Activated CD4-positive, alpha-beta T cell treated with anti-CD3 and anti-CD28 coated beads, Interleukin-2, amount 50 U/mL, for 4 hours (primary cell): ENCODE data around the gene STYXL1.

Experiments used
- DNase-seq, 2 experiments: peaks; one replicate each; pipeline ENCODE4 v3.0.0-alpha.2; 2020

The STYXL1 gene

DNA sequence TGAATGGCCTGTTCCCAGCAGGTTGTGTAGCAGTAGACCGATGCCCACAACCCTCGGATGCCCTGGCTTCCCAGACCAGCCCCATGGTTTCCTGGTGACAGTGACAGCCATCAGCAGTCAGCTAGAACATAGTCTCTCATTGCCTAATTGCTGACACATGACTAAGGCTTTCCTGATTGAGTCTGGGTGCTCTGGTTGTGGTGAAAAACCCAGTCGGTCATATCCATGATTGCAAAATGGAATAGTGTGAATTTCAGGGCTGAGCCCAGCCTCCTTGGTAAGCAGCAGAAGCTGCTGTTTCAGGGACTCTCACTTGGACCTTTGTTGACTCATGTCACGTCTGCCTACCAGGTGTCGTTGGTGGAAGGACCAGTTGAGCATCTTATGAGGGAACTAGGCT is 96.3 kb downstream of the STYXL1 start:
- DNase-seq, result no peak

DNA sequence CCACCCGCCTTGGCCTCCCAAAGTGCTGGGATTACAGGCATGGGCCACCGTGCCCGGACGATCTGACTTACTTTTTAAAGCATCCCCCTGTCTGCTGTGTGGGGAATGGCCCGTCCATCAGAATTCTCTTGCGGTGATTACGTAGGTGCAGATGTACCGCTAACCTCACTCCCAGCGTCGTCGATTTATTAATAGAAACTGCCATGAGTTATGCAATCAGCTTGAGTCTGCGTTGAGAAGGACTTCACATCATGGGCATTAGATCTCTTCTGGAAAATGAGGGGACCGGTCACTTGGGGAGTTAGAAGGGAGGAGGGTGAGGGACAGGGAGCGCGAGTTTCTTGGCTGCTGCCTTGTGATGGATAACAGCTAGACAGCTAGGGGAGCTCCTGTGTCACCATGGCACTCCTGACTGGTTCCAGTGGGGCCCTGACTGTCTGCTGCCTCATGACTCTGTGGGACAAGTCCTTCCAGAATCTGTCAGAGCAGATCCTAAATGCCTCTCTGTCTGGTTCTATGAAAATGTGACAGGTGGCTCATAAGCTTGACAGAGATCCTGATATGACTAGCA is 97.6 kb downstream of the STYXL1 start:
- DNase-seq, result no peak

DNA sequence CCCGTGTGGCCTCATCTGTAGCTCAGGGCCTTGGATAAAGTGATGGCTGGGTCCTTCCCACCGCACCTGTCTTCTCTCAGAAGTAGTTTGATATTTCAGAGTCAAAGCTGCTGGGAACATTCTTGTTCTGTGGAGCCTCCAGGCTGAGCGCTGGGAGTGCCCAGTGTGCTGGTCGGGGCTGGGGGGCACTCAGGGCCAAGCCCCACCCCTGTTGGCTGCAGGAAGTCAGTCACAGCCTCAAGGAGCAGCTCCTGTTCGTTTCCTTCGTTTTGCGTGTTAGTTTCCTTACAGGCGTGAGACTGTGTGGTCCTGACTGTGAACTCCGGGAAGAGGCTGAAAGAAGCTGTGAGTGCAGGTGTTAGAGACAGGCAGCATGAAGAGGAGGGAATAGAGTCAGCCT is 99.6 kb downstream of the STYXL1 start:
- no peak for DNase-seq
